GM18526 (cell line): Measurements from ENCODE around the gene SNTG2.

Source experiments
- POLR2A ChIP-seq: IDR thresholded peaks from 3 replicates; pipeline ENCODE4 v1.6.1; 2011; ENCODE audit not compliant: insufficient read length; ENCODE audit errors: extremely low read depth

Gene SNTG2

GRCh38 chr2:1072250-1072649, 121.6 kb downstream of the SNTG2 start:
- TF ChIP-seq POLR2A: no peak

GRCh38 chr2:1077911-1078310, 127.3 kb downstream of the SNTG2 start:
- TF ChIP-seq POLR2A: no peak

GRCh38 chr2:1078326-1078725, 127.7 kb downstream of the SNTG2 start:
- TF ChIP-seq POLR2A: no peak

- no peak for TF ChIP-seq POLR2A
Measured at GRCh38 chr2:1079873-1080799, 129.5 kb downstream of the SNTG2 start.

- TF ChIP-seq POLR2A: no peak
Measured at GRCh38 chr2:1081451-1082225, 131.0 kb downstream of the SNTG2 start.

- TF ChIP-seq POLR2A: no peak
Measured at GRCh38 chr2:1082456-1083205, 132.0 kb downstream of the SNTG2 start.

GRCh38 chr2:1088192-1088860, 137.7 kb downstream of the SNTG2 start:
- TF ChIP-seq POLR2A: no peak

GRCh38 chr2:1088940-1089339, 138.3 kb downstream of the SNTG2 start:
- no peak for TF ChIP-seq POLR2A

GRCh38 chr2:1091895-1092585, 141.4 kb downstream of the SNTG2 start:
- TF ChIP-seq POLR2A: no peak

- no peak for TF ChIP-seq POLR2A
Measured at GRCh38 chr2:1097101-1097500, 146.5 kb downstream of the SNTG2 start.

- no peak for TF ChIP-seq POLR2A
Measured at GRCh38 chr2:1099418-1099817, 148.8 kb downstream of the SNTG2 start.

GRCh38 chr2:1101011-1101782, 150.5 kb downstream of the SNTG2 start:
- TF ChIP-seq POLR2A: no peak

- TF ChIP-seq POLR2A: no peak
Measured at GRCh38 chr2:1101982-1102590, 151.4 kb downstream of the SNTG2 start.
